H1 (cell line): ENCODE results near the gene ZBED4. TPM values are rescaled to one million over a fixed set of nuclear protein-coding genes. Genes with fewer than 3 reads are reported as not detected.

ENCODE experiments used
- CEBPB ChIP-seq: IDR thresholded peaks from 2 replicates; pipeline ENCODE4 v1.6.1; 2012; ENCODE audit warnings: low read depth, low read length
- CHD7 ChIP-seq: fragments of 300-600 bp; sonication (generic); IDR thresholded peaks from 2 replicates; pipeline ENCODE4 v1.7.1; 2012; ENCODE audit warnings: low read length, moderate library complexity, mild to moderate bottlenecking, inconsistent platforms; ENCODE audit not compliant: insufficient replicate concordance
- E2F6 ChIP-seq: IDR thresholded peaks from 2 replicates; pipeline ENCODE4 v1.6.1; 2012; ENCODE audit warnings: inconsistent platforms
- HDAC6 ChIP-seq: IDR thresholded peaks from one replicate; pipeline ENCODE4 v1.7.1; 2012; ENCODE audit warnings: low read depth, mild to moderate bottlenecking, inconsistent platforms, low read length, moderate library complexity
- RFX5 ChIP-seq: IDR thresholded peaks from 2 replicates; pipeline ENCODE4 v1.6.1; 2011; ENCODE audit warnings: low read depth, low read length, improper control_type of control experiment, borderline replicate concordance
- RXRA ChIP-seq: IDR thresholded peaks from 2 replicates; pipeline ENCODE4 v1.6.1; 2011; ENCODE audit warnings: low read depth, mild to moderate bottlenecking, low read length, moderate library complexity; ENCODE audit not compliant: insufficient read depth
- SP2 ChIP-seq: IDR thresholded peaks from 2 replicates; pipeline ENCODE4 v1.6.1; 2012; ENCODE audit warnings: mild to moderate bottlenecking, low read length, inconsistent platforms
- USF2 ChIP-seq: IDR thresholded peaks from 2 replicates; pipeline ENCODE4 v1.6.1; 2011; ENCODE audit warnings: low read length, improper control_type of control experiment
- polyA plus RNA-seq, 7 experiments: library from polyadenylated mRNA; depleted of rRNA in 3 of 7; stranded (reverse) in 5 of 7; unstranded in 2 of 7; fragments of >200 nt in 5 of 7; fragments of 200-250 nt in 2 of 7; gene quantifications; 1 replicate in 5 of 7; 2 replicates in 1 of 7; 4 replicates in 1 of 7; pipeline versions ENCODE4 v1.2.1 to v1.2.3, GENCODE V29; 2011 to 2013; ENCODE audit warnings: missing spikeins in 2 of 7, mixed read lengths in 2 of 7
- total RNA-seq: library from RNA; stranded (reverse); fragmentation: NEBNext Ultra II Directional; extraction: Animal tissue kit (Norgen Biotek cat#: 25700); gene quantifications from 2 replicates; pipeline ENCODE4 v1.2.1, GENCODE V29; 2021

Gene ZBED4
- total and polyA plus RNA-seq, 2 of the 8 experiments (the other 6 are each of a cell fraction or from before 2014, with no cell fraction given), result 11.0 to 28.3 TPM

GRCh38 chr22:49903322-49904039 lies 49.8 kb downstream of the ZBED4 start (continued):
- no peak for TF ChIP-seq RFX5
- TF ChIP-seq E2F6, result no peak
- TF ChIP-seq SP2, result no peak
- TF ChIP-seq USF2, result no peak
- TF ChIP-seq CEBPB, result no peak
- TF ChIP-seq HDAC6, result no peak
- no peak for TF ChIP-seq RXRA
- TF ChIP-seq CHD7, result no peak
